HepG2 (cell line): ENCODE results near the gene SHANK3. TPM values are rescaled to one million over a fixed set of nuclear protein-coding genes. Genes with fewer than 3 reads are reported as not detected.
A peak's percentile ranks its signal among the peaks of the same experiment; 100 is the strongest.

ENCODE experiments used
- EHMT2 ChIP-seq: fragments of 200-600 bp; sonication (generic); IDR thresholded peaks from 2 replicates; pipeline ENCODE4 v1.7.0; 2017; ENCODE audit warnings: antibody characterized with exemption, low read depth, low read length, borderline replicate concordance
- MLXIP ChIP-seq: sonication (generic); formaldehyde crosslinking; IDR thresholded peaks from 2 replicates; pipeline ENCODE4 v1.9.0; 2021; ENCODE audit warnings: missing genetic modification reagents, borderline replicate concordance
- NFIC ChIP-seq: IDR thresholded peaks from 2 replicates; pipeline ENCODE4 v1.6.1; 2012; ENCODE audit warnings: mild to moderate bottlenecking, low read length, inconsistent platforms
- NR2F6 ChIP-seq, 2 experiments: IDR thresholded peaks; 2 replicates each; pipeline ENCODE4 v1.6.1; 2016; ENCODE audit warnings: antibody characterized with exemption in 1 of 2, mild to moderate bottlenecking in 1 of 2
- RAD21 ChIP-seq: fragments of 450-650 bp; formaldehyde crosslinking; IDR thresholded peaks from 2 replicates; pipeline ENCODE4 v1.5.0; 2020; ENCODE audit warnings: mild to moderate bottlenecking
- SIX4 ChIP-seq: sonication (generic); formaldehyde crosslinking; IDR thresholded peaks from 2 replicates; pipeline ENCODE4 v1.4.0; 2020; ENCODE audit warnings: missing genetic modification reagents
- ZBTB44 ChIP-seq: sonication (generic); formaldehyde crosslinking; IDR thresholded peaks from 2 replicates; pipeline ENCODE4 v1.4.0; 2020; ENCODE audit warnings: missing genetic modification reagents
- ZNF12 ChIP-seq: sonication (generic); formaldehyde crosslinking; IDR thresholded peaks from 2 replicates; pipeline ENCODE4 v1.5.0; 2020; ENCODE audit warnings: missing genetic modification reagents
- ZNF691 ChIP-seq: sonication (generic); formaldehyde crosslinking; IDR thresholded peaks from 2 replicates; pipeline ENCODE4 v1.4.0; 2020; ENCODE audit warnings: missing genetic modification reagents, low read depth, mild to moderate bottlenecking, borderline replicate concordance
- polyA plus RNA-seq, 8 experiments: library from polyadenylated mRNA; depleted of rRNA in 3 of 8; stranded (reverse) in 7 of 8; unstranded in 1 of 8; fragments of >200 nt; fragmentation: Illumina TruSeq in 4 of 8; extraction: Trizol in 4 of 8; gene quantifications; 2 replicates each; pipeline versions ENCODE4 v1.2.1 to v1.2.3, GENCODE V29; 2011 to 2016; ENCODE audit warnings: low read depth in 4 of 8, missing spikeins in 1 of 8, mixed read lengths in 1 of 8; ENCODE audit not compliant: insufficient read depth in 1 of 8
- total RNA-seq, 5 experiments: library from RNA; depleted of rRNA; stranded (reverse); fragments of >200 nt; fragmentation: Illumina TruSeq; extraction: Trizol; gene quantifications; 2 replicates each; pipeline ENCODE4 v1.2.3, GENCODE V29; 2016; ENCODE audit warnings: low read depth in 1 of 5
- TF ChIP-seq, protein P1 (sequence below): sonication (generic); formaldehyde crosslinking; IDR thresholded peaks from 2 replicates; pipeline ENCODE4 v1.5.0; 2020; ENCODE audit warnings: missing genetic modification reagents, mild to moderate bottlenecking, borderline replicate concordance
- TF ChIP-seq, protein P2 (sequence below): sonication (generic); formaldehyde crosslinking; conservative IDR thresholded peaks from 2 replicates; pipeline ENCODE4 v1.4.0; 2020; ENCODE audit warnings: mild to moderate bottlenecking, missing genetic modification reagents, moderate library complexity
- TF ChIP-seq, protein P3 (sequence below): IDR thresholded peaks from 2 replicates; pipeline ENCODE4 v1.6.1; 2012; ENCODE audit warnings: inconsistent platforms
- TF ChIP-seq, protein P4 (sequence below): sonication (generic); formaldehyde crosslinking; IDR thresholded peaks from 2 replicates; pipeline ENCODE4 v1.8.1; 2023; ENCODE audit warnings: mild to moderate bottlenecking, missing genetic modification reagents

Gene SHANK3
- total and polyA plus RNA-seq, 2 of the 13 experiments (the other 11 are each of a cell fraction or from before 2014, with no cell fraction given), result 2.9 to 4.6 TPM

- TF ChIP-seq ZBTB44 (CRISPR knock-in tag) (no peak), ZNF12 (CRISPR knock-in tag) (peak; percentile 45; the same call in 1 of the 2 replicates), NR2F6 (IDR thresholded peaks at IDR 0.05) (peak; percentile 89), NR2F6 (CRISPR knock-in tag; IDR thresholded peaks at IDR 0.05) (peak; percentile 94), MLXIP (CRISPR knock-in tag) (peak; percentile 90; the same call in 1 of the 2 replicates), NFIC (peak; percentile 40; the same call in 1 of the 2 replicates), SIX4 (CRISPR knock-in tag) (peak; percentile 49; the same call in 1 of the 2 replicates), RAD21 (CRISPR knock-in tag) (peak; percentile 60), EHMT2 (peak; percentile 84; the same call in 1 of the 2 replicates), ZNF691 (CRISPR knock-in tag) (no peak)
- TF ChIP-seq, protein P1, sequence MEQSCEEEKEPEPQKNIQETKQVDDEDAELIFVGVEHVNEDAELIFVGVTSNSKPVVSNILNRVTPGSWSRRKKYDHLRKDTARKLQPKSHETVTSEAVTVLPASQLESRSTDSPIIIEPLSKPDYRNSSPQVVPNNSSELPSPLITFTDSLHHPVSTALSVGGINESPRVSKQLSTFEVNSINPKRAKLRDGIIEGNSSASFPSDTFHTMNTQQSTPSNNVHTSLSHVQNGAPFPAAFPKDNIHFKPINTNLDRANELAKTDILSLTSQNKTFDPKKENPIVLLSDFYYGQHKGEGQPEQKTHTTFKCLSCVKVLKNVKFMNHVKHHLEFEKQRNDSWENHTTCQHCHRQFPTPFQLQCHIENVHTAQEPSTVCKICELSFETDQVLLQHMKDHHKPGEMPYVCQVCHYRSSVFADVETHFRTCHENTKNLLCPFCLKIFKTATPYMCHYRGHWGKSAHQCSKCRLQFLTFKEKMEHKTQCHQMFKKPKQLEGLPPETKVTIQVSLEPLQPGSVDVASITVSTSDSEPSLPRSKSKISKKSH, result 0 out of 2 replicates have a peak, but pooled peaks have one; percentile 9
- TF ChIP-seq, protein P2, sequence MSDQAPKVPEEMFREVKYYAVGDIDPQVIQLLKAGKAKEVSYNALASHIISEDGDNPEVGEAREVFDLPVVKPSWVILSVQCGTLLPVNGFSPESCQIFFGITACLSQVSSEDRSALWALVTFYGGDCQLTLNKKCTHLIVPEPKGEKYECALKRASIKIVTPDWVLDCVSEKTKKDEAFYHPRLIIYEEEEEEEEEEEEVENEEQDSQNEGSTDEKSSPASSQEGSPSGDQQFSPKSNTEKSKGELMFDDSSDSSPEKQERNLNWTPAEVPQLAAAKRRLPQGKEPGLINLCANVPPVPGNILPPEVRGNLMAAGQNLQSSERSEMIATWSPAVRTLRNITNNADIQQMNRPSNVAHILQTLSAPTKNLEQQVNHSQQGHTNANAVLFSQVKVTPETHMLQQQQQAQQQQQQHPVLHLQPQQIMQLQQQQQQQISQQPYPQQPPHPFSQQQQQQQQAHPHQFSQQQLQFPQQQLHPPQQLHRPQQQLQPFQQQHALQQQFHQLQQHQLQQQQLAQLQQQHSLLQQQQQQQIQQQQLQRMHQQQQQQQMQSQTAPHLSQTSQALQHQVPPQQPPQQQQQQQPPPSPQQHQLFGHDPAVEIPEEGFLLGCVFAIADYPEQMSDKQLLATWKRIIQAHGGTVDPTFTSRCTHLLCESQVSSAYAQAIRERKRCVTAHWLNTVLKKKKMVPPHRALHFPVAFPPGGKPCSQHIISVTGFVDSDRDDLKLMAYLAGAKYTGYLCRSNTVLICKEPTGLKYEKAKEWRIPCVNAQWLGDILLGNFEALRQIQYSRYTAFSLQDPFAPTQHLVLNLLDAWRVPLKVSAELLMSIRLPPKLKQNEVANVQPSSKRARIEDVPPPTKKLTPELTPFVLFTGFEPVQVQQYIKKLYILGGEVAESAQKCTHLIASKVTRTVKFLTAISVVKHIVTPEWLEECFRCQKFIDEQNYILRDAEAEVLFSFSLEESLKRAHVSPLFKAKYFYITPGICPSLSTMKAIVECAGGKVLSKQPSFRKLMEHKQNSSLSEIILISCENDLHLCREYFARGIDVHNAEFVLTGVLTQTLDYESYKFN (CRISPR knock-in tag), result peak; percentile 97
- TF ChIP-seq, protein P3, sequence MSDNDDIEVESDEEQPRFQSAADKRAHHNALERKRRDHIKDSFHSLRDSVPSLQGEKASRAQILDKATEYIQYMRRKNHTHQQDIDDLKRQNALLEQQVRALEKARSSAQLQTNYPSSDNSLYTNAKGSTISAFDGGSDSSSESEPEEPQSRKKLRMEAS, result peak; percentile 92
- TF ChIP-seq, protein P4, sequence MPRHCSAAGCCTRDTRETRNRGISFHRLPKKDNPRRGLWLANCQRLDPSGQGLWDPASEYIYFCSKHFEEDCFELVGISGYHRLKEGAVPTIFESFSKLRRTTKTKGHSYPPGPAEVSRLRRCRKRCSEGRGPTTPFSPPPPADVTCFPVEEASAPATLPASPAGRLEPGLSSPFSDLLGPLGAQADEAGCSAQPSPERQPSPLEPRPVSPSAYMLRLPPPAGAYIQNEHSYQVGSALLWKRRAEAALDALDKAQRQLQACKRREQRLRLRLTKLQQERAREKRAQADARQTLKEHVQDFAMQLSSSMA (CRISPR knock-in tag), result peak; percentile 68; the same call in 1 of the 2 replicates
Measured at GRCh38 chr22:50641696-50642607, 30.7 kb upstream of the SHANK3 start (continued).
